GM12878 (cell line): ENCODE data around the gene WASF2. TPM values are rescaled to one million over a fixed set of nuclear protein-coding genes. Genes with fewer than 3 reads are reported as not detected.

ENCODE experiments used
- ATAC-seq: fragments of 200-7000 bp; cut with Tn5 transposase; 3 replicates; pipeline ENCODE4 v1.9.1; 2020; ENCODE audit warnings: mild to moderate bottlenecking, moderate library complexity
- BruUV-seq: library from RNA; stranded (reverse); fragments of 400-500 nt; replicated peaks from 2 replicates; lab custom pipeline; 2021; lab: Mats Ljungman, UMichigan
- CTCF ChIA-PET: fragments of 300-600 bp; sonication (Branson Sonifier 250); formaldehyde crosslinking; extraction: SDS; loops from one replicate; lab custom pipeline; 2021; ENCODE audit warnings: inconsistent platforms; lab: Yijun Ruan, JAX
- POLR2A ChIA-PET: fragments of 350-600 bp; formaldehyde crosslinking; extraction: SDS; loops from one replicate; lab custom pipeline; 2021; ENCODE audit warnings: inconsistent platforms; lab: Charles Lee
- RAD21 ChIA-PET: fragments of 300-600 bp; sonication (Branson Sonifier 250); formaldehyde crosslinking; loops from one replicate; lab custom pipeline; 2023; ENCODE audit warnings: antibody characterized with exemption; ENCODE audit not compliant: unreplicated experiment; lab: Charles Lee
- SMC1A ChIA-PET: fragments of 300-600 bp; sonication (Branson Sonifier 250); formaldehyde crosslinking; loops from one replicate; lab custom pipeline; 2023; ENCODE audit not compliant: unreplicated experiment, uncharacterized antibody; lab: Charles Lee
- DNase-seq: peaks from one replicate; pipeline ENCODE4 v3.0.0-alpha.2; 2011; ENCODE audit warnings: low read depth, low spot score
- FAIRE-seq: peaks from 3 replicates; lab custom pipeline; 2011; peaks lifted over from hg19 to GRCh38; lab: Jason Lieb, UNC
- H2AFZ ChIP-seq: 2 replicates; pipeline ENCODE4 v1.6.0; 2011; ENCODE audit warnings: low read depth, low read length, control low read depth; ENCODE audit not compliant: control insufficient read depth
- H3K27ac ChIP-seq: 2 replicates; pipeline ENCODE4 v1.5.1; 2011; ENCODE audit warnings: control low read depth; ENCODE audit not compliant: control insufficient read depth, insufficient read depth
- H3K27me3 ChIP-seq, 2 experiments: replicated peaks in 1 of 2; 2 replicates each; pipeline versions ENCODE4 v1.6.0 to v1.6.1; 2011; ENCODE audit warnings: low read length in 1 of 2; ENCODE audit not compliant: control insufficient read depth in 2 of 2, insufficient read depth in 2 of 2
- H3K36me3 ChIP-seq, 2 experiments: 2 replicates each; pipeline ENCODE4 v1.5.1; 2011; ENCODE audit warnings: low read length in 1 of 2; ENCODE audit not compliant: control insufficient read depth in 2 of 2, insufficient read depth in 2 of 2
- H3K4me1 ChIP-seq: 2 replicates; pipeline ENCODE4 v1.6.1; 2011; ENCODE audit warnings: mild to moderate bottlenecking, low read length, moderate library complexity, mixed read lengths; ENCODE audit not compliant: control insufficient read depth, insufficient read depth
- H3K4me2 ChIP-seq: 2 replicates; pipeline ENCODE4 v1.6.0; 2011; ENCODE audit warnings: control low read depth; ENCODE audit not compliant: control insufficient read depth, insufficient read depth
- H3K4me3 ChIP-seq: fragments of 200-600 bp; sonication (generic); 2 replicates; pipeline ENCODE4 v1.5.1; 2016
- H3K79me2 ChIP-seq: 2 replicates; pipeline ENCODE4 v1.6.0; 2011; ENCODE audit warnings: low read length; ENCODE audit not compliant: control insufficient read depth, insufficient read depth
- H3K9ac ChIP-seq: 2 replicates; pipeline ENCODE4 v1.8.0; 2011; ENCODE audit warnings: low read length, control low read depth, mixed read lengths; ENCODE audit not compliant: control insufficient read depth, insufficient read depth
- H3K9me3 ChIP-seq: replicated peaks from 3 replicates; pipeline ENCODE4 v1.5.1; 2011; ENCODE audit warnings: mild to moderate bottlenecking, low read length; ENCODE audit not compliant: control insufficient read depth, insufficient read depth
- H4K20me1 ChIP-seq: 2 replicates; pipeline ENCODE4 v1.6.0; 2011; ENCODE audit not compliant: control insufficient read depth, insufficient read depth
- CBX3 ChIP-seq: fragments of 200-600 bp; sonication (generic); IDR thresholded peaks from 2 replicates; pipeline ENCODE4 v1.6.1; 2016; ENCODE audit warnings: low read depth, borderline replicate concordance
- CREM ChIP-seq: IDR thresholded peaks from 2 replicates; pipeline ENCODE4 v1.6.1; 2014; ENCODE audit warnings: antibody characterized with exemption, low read depth
- CTCF ChIP-seq, 3 experiments: IDR thresholded peaks in 2 of 3; conservative IDR thresholded peaks in 1 of 3; 2 replicates each; pipeline ENCODE4 v1.5.1; 2011; ENCODE audit warnings: low read depth in 3 of 3, low read length in 3 of 3, mild to moderate bottlenecking in 3 of 3, control low read depth in 2 of 3, moderate library complexity in 2 of 3, inconsistent platforms in 1 of 3, mixed read lengths in 1 of 3; ENCODE audit not compliant: control insufficient read depth in 2 of 3, insufficient read depth in 1 of 3; ENCODE audit errors: extremely low read depth in 1 of 3
- ELK1 ChIP-seq: IDR thresholded peaks from 2 replicates; pipeline ENCODE4 v1.6.1; 2012; ENCODE audit warnings: low read depth, low read length, improper control_type of control experiment
- MEF2A ChIP-seq: IDR thresholded peaks from 2 replicates; pipeline ENCODE4 v1.6.1; 2011; ENCODE audit warnings: low read depth, mild to moderate bottlenecking, low read length, moderate library complexity; ENCODE audit not compliant: insufficient read depth
- MYC ChIP-seq: IDR thresholded peaks from 2 replicates; pipeline ENCODE4 v1.6.1; 2011; ENCODE audit warnings: mild to moderate bottlenecking, low read length, moderate library complexity, inconsistent platforms; ENCODE audit not compliant: insufficient read depth, insufficient replicate concordance, insufficient read length, severe bottlenecking
- NFXL1 ChIP-seq: fragments of 450-650 bp; IDR thresholded peaks from 2 replicates; pipeline ENCODE4 v1.6.1; 2017; ENCODE audit warnings: antibody characterized with exemption, mild to moderate bottlenecking, borderline replicate concordance
- NRF1 ChIP-seq: conservative IDR thresholded peaks from 2 replicates; pipeline ENCODE4 v1.6.1; 2011; ENCODE audit warnings: mild to moderate bottlenecking, low read depth, low read length, improper control_type of control experiment
- PBX3 ChIP-seq: IDR thresholded peaks from 2 replicates; pipeline ENCODE4 v1.6.1; 2011; ENCODE audit warnings: mild to moderate bottlenecking, low read depth, low read length, moderate library complexity; ENCODE audit not compliant: insufficient replicate concordance
- PML ChIP-seq: IDR thresholded peaks from 2 replicates; pipeline ENCODE4 v1.6.1; 2012; ENCODE audit warnings: low read length, inconsistent platforms
- POU2F2 ChIP-seq: IDR thresholded peaks from 3 replicates; pipeline ENCODE4 v1.6.1; 2011; ENCODE audit warnings: low read depth, mild to moderate bottlenecking, low read length, borderline replicate concordance
- RFX5 ChIP-seq: IDR thresholded peaks from 2 replicates; pipeline ENCODE4 v1.6.1; 2011; ENCODE audit warnings: low read depth, low read length, improper control_type of control experiment
- SPI1 ChIP-seq: IDR thresholded peaks from 2 replicates; pipeline ENCODE4 v1.6.1; 2011; ENCODE audit warnings: low read depth, mild to moderate bottlenecking, low read length, moderate library complexity, borderline replicate concordance; ENCODE audit not compliant: insufficient read depth
- SUZ12 ChIP-seq: fragments of 200-600 bp; sonication (generic); IDR thresholded peaks from one replicate; pipeline ENCODE4 v1.6.1; 2018; ENCODE audit warnings: antibody characterized with exemption, mild to moderate bottlenecking; ENCODE audit not compliant: unreplicated experiment
- TCF12 ChIP-seq: IDR thresholded peaks from 2 replicates; pipeline ENCODE4 v1.6.1; 2011; ENCODE audit warnings: low read depth, mild to moderate bottlenecking, low read length
- WGBS: methylation state at CpG from one replicate; pipeline ENCODE4 v1.1.6; 2016; ENCODE audit warnings: low lambda C conversion rate; ENCODE audit not compliant: insufficient replicate concordance, insufficient coverage; ENCODE audit errors: missing lambda C conversion rate; 5-methylcytosine and 5-hydroxymethylcytosine counted together
- in situ Hi-C: fragments of 300-500 bp; cut with MboI; formaldehyde crosslinking; loops from 9 replicates; pipeline ENCODE4 v1.14.3; 2018; ENCODE audit warnings: mixed read lengths
- intact Hi-C: fragments of 100-400 bp; cut with micrococcal nuclease; formaldehyde crosslinking; loops from one replicate; pipeline ENCODE4 v1.14.2; 2022; ENCODE audit not compliant: unreplicated experiment
- polyA plus RNA-seq, 11 experiments: library from polyadenylated mRNA; depleted of rRNA in 4 of 11; unstranded in 6 of 11; stranded (reverse) in 5 of 11; fragments of >200 nt; fragmentation: Nextera tagmentation in 4 of 11; fragmentation: Illumina TruSeq in 1 of 11; extraction: Ambion mirVana in 4 of 11; extraction: Trizol in 1 of 11; gene quantifications; 1 replicate in 1 of 11; 2 replicates in 10 of 11; pipeline versions ENCODE4 v1.2.1 to v1.2.3, GENCODE V29; 2011 to 2016; ENCODE audit warnings: inconsistent platforms in 2 of 11, missing spikeins in 2 of 11, low read depth in 1 of 11
- total RNA-seq, 4 experiments: library from RNA; depleted of rRNA in 3 of 4; stranded (reverse); fragments of >200 nt in 3 of 4; fragmentation: Illumina TruSeq in 1 of 4; extraction: Trizol in 1 of 4; gene quantifications; 2 replicates each; pipeline versions ENCODE4 v1.2.1 to v1.2.3, GENCODE V29; 2013 to 2021

The WASF2 gene
- total and polyA plus RNA-seq, 10 of the 15 experiments (the other 5 are each of a cell fraction or from before 2014, with no cell fraction given), result 7.0 to 111 (median 37.1) TPM

GRCh38 chr1:27392096-27392777 lies 97.7 kb downstream of the WASF2 start, which contains the start of gene GPR3:
Gene GPR3 (plus strand): TSS chr1:27392622. CDS start chr1:27393799, 1,177 bp downstream.
- Histone ChIP-seq H3K9ac (peak within 1 kb of the TSS; percentile 67), H3K4me1 (peaks cover 8% of the 10 kb centered on the region), H3K36me3 (no peaks in the 10 kb centered on the region), H3K79me2 (no peaks in the 10 kb centered on the region), H3K4me2 (peak within 1 kb of the TSS; percentile 98), H3K4me3 (peak within 1 kb of the TSS; percentile 71), H4K20me1 (no peaks in the 10 kb centered on the region), H3K9me3 (no peaks in the 10 kb centered on the region), H3K27ac (no peak within 1 kb of the TSS), H2AFZ (peak within 1 kb of the TSS; percentile 83), H3K27me3 (no peaks in the 10 kb centered on the region)
- in situ Hi-C loops (loop anchor here (5.0 kb wide), 3 partner anchors 90 to 290 kb away; no protein-coding TSS in a partner anchor), intact Hi-C loops (loop anchor here (1.0 kb wide), 1 partner anchor 214 kb away; no protein-coding TSS in a partner anchor)
- ChIA-PET RAD21 (interaction anchor here (0.9 to 2.8 kb wide), 7 partner anchors 26 to 347 kb away, joined by 3 to 11 read pairs (median 7); no protein-coding TSS in a partner anchor), CTCF (interaction anchor here (1.0 to 9.0 kb wide), 12 partner anchors 22 to 389 kb away, joined by 3 to 242 read pairs (median 6); partner anchors contain the start of gene MAP3K6), SMC1A (interaction anchor here (1.0 to 2.3 kb wide), 9 partner anchors 26 to 347 kb away, joined by 3 to 13 read pairs (median 4); partner anchors contain the start of genes MAP3K6 and SYTL1), POLR2A (interaction anchor here (0.7 to 1.3 kb wide), 5 partner anchors 15 to 1115 kb away, joined by 3 to 6 read pairs (median 5); no protein-coding TSS in a partner anchor)
- no TSS peak for BruUV-seq
- FAIRE-seq, result peak; percentile 62
- WGBS, result 2% methylated on average over 64 of the region's 69 CpGs
- no peak for DNase-seq
- peak; percentile 89 for ATAC-seq
- TF ChIP-seq TCF12 (no peak), CTCF (IDR thresholded peaks at IDR 0.05 in 2 of 3, conservative IDR thresholded peaks at IDR 0.05 in 1 of 3; ENCODE audit: control insufficient read depth in 2 of 3, extremely low read depth in 1 of 3, insufficient read depth in 1 of 3, low read depth in 3 of 3, low read length in 3 of 3) (peak; percentile 47 to 61 (median 52)), NRF1 (no peak), CBX3 (no peak), CREM (peak; percentile 55; the same call in 1 of the 2 replicates), MYC (no peak), RFX5 (peak; percentile 82; the same call in 1 of the 2 replicates), NFXL1 (no peak), SUZ12 (no peak), MEF2A (no peak), POU2F2 (0 out of 3 replicates have a peak, but pooled peaks have one; percentile 1), PML (no peak), ELK1 (no peak), SPI1 (no peak), PBX3 (no peak)
